Measurements from ENCODE around the gene CUBN. TPM values are rescaled to one million over a fixed set of nuclear protein-coding genes. Genes with fewer than 3 reads are reported as not detected.
"Not testable (repeated sequence)": the region's sequence is repeated elsewhere in the genome, so short reads cannot be mapped to it uniquely, and the experiment has no call there.

Gene CUBN
- polyA plus RNA-seq, 2 of the 4 experiments (the other 2 are of a cell fraction) = 0.08 to 0.28 TPM

- no peak overlapping the region for H3K4me3 ChIP-seq
- ATAC-seq (peak; percentile 16 to 27; a peak in 2 of 6 replicates), DNase-seq (ENCODE audit: low read depth in 1 of 2, low spot score in 1 of 2) (no peak), FAIRE-seq (no peak)
- peak overlapping the region; percentile 23; the same call in 1 of the 3 replicates for H3K4me2 ChIP-seq
- H3K9me3 ChIP-seq = no peaks in the 10 kb centered on the region
- no peak overlapping the region for H3K27ac ChIP-seq
- ChIA-PET POLR2A (interaction anchor here (0.7 kb wide), 1 partner anchor 187 kb away, joined by 3 read pairs; no protein-coding TSS in a partner anchor), CTCF (interaction anchor here (0.6 to 4.0 kb wide), 29 partner anchors 9 to 1635 kb away, joined by 3 to 31 read pairs (median 4); partner anchors contain the start of genes RSU1 and TRDMT1)
- 50% methylated on average over 9 of the region's 9 CpGs for WGBS (ENCODE audit: missing lambda C conversion rate)
- H3K4me1 ChIP-seq = no peaks in the 10 kb centered on the region
- no peak for TF ChIP-seq RFX5 (IDR thresholded peaks at IDR 0.05)
- no peak for TF ChIP-seq CBX2 (IDR thresholded peaks at IDR 0.05; ENCODE audit: borderline replicate concordance, low read depth)
- no peak for TF ChIP-seq PBX3 (IDR thresholded peaks at IDR 0.05)
- TF ChIP-seq FOSB (CRISPR knock-in tag; IDR thresholded peaks at IDR 0.05) = no peak
- no peak for TF ChIP-seq ZFP36 (IDR thresholded peaks at IDR 0.05; ENCODE audit: borderline replicate concordance, partially characterized antibody)
- TF ChIP-seq GATA3 (IDR thresholded peaks at IDR 0.05; ENCODE audit: borderline replicate concordance) = no peak
Measured at GRCh38 chr10:16828701-16829175, 300.9 kb downstream of the CUBN start.

- DNase-seq (ENCODE audit: low read depth in 1 of 2, low spot score in 1 of 2) (peak; percentile 22 to 79), ATAC-seq (peak; percentile 77 to 87; a peak in 5 of 6 replicates), FAIRE-seq (no peak)
- TF ChIP-seq NFE2L2 (conservative IDR thresholded peaks at IDR 0.05; ENCODE audit: low read length) = no peak
- TF ChIP-seq RCOR1 (IDR thresholded peaks at IDR 0.05; ENCODE audit: low read depth, low read length) = no peak
- peak; percentile 78 to 79 for TF ChIP-seq RAD21 (conservative IDR thresholded peaks at IDR 0.05 in 1 of 2, IDR thresholded peaks at IDR 0.05 in 1 of 2)
- peak; percentile 74 for TF ChIP-seq CTCF (IDR thresholded peaks at IDR 0.05)
- peak; percentile 82 for TF ChIP-seq SMC3 (IDR thresholded peaks at IDR 0.05)
- no peaks in the 10 kb centered on the region; the same call in 2 of the 3 replicates for H3K9me3 ChIP-seq
- POLR2A ChIA-PET = interaction anchor here (0.7 kb wide), 1 partner anchor 188 kb away, joined by 3 read pairs; no protein-coding TSS in a partner anchor
- CTCF ChIA-PET = interaction anchor here (0.6 to 4.0 kb wide), 39 partner anchors 8 to 1423 kb away, joined by 3 to 31 read pairs (median 4); partner anchors contain the start of genes RSU1 and TRDMT1
- WGBS (ENCODE audit: missing lambda C conversion rate) = 7% methylated on average over 11 of the region's 11 CpGs
- no peaks in the 10 kb centered on the region for H3K4me1 ChIP-seq
- peak overlapping the region; percentile 46; the same call in 2 of the 3 replicates for H3K4me2 ChIP-seq
- no peak overlapping the region for H3K27ac ChIP-seq
- H3K4me3 ChIP-seq = no peak overlapping the region
Measured at GRCh38 chr10:16828114-16828568, 301.5 kb downstream of the CUBN start.

- H3K4me1 ChIP-seq; H3K27ac ChIP-seq; FAIRE-seq; POLR2A ChIA-PET; DNase-seq (ENCODE audit: low read depth in 1 of 2, low spot score in 1 of 2); H3K9me3 ChIP-seq; H3K4me3 ChIP-seq: not testable (repeated sequence)
- peak overlapping the region; percentile 46; the same call in 1 of the 3 replicates for H3K4me2 ChIP-seq
- ATAC-seq = peak in 1 of 2 experiments; percentile 48; a peak in 1 of 6 replicates
- CTCF ChIA-PET = interaction anchor here (0.7 to 4.0 kb wide), 31 partner anchors 8 to 1423 kb away, joined by 3 to 31 read pairs (median 4); partner anchors contain the start of gene RSU1
- WGBS (ENCODE audit: missing lambda C conversion rate) = 41% methylated on average over 8 of the region's 8 CpGs
Measured at GRCh38 chr10:16827474-16827873, 302.1 kb downstream of the CUBN start.

- Histone ChIP-seq H3K9me3 (peaks cover 17% of the 10 kb centered on the region), H3K4me1 (peaks cover 5% of the 10 kb centered on the region; the same call in 1 of the 3 replicates), H3K4me3 (no peak overlapping the region), H3K4me2 (no peak overlapping the region), H3K27ac (no peak overlapping the region)
- POLR2A ChIA-PET = no interaction called here
- no peak for DNase-seq (ENCODE audit: low read depth in 1 of 2, low spot score in 1 of 2)
- WGBS (ENCODE audit: missing lambda C conversion rate) = 18% methylated on average over 4 of the region's 4 CpGs
- no peak for FAIRE-seq
- CTCF ChIA-PET = interaction anchor here (0.5 to 1.5 kb wide), 4 partner anchors 13 to 617 kb away, joined by 3 to 4 read pairs (median 4); no protein-coding TSS in a partner anchor
- TF ChIP-seq ZFP36 (IDR thresholded peaks at IDR 0.05; ENCODE audit: borderline replicate concordance, partially characterized antibody) (peak; percentile 76), NR3C1 (IDR thresholded peaks at IDR 0.05) (no peak)
- no peak for ATAC-seq
Measured at GRCh38 chr10:16822726-16823360, 306.8 kb downstream of the CUBN start.
